GM06990 (cell line): ENCODE data around the gene CSAD.
"Not testable (repeated sequence)": the region's sequence is repeated elsewhere in the genome, so short reads cannot be mapped to it uniquely, and the experiment has no call there.

Experiments
- DNase-seq: peaks from one replicate; pipeline ENCODE4 v3.0.0-alpha.2; 2011; ENCODE audit not compliant: insufficient read length; ENCODE audit errors: extremely low read depth
- H3K27me3 ChIP-seq: replicated peaks from 2 replicates; pipeline ENCODE4 v1.6.0; 2011; ENCODE audit warnings: low read length; ENCODE audit not compliant: control insufficient read depth, insufficient read depth
- H3K36me3 ChIP-seq: 2 replicates; pipeline ENCODE4 v1.5.1; 2011; ENCODE audit warnings: low read length; ENCODE audit not compliant: control insufficient read depth, insufficient read depth
- H3K4me3 ChIP-seq: replicated peaks from 2 replicates; pipeline ENCODE4 v1.5.1; 2011; ENCODE audit warnings: low read depth, mild to moderate bottlenecking, control low read depth, low read length
- CTCF ChIP-seq: IDR thresholded peaks from 2 replicates; pipeline ENCODE4 v1.5.1; 2011; ENCODE audit warnings: low read length, control low read depth, mild to moderate bottlenecking, inconsistent platforms; ENCODE audit not compliant: insufficient read depth, poor library complexity, severe bottlenecking

CSAD gene

GRCh38 chr12:53170876-53171724 is 9.6 kb downstream of the CSAD start:
- Histone ChIP-seq H3K27me3 (no peaks in the 10 kb centered on the region), H3K4me3 (no peak overlapping the region), H3K36me3 (peaks cover 1% of the 10 kb centered on the region; the same call in 1 of the 2 replicates)
- DNase-seq = no peak
- TF ChIP-seq CTCF = no peak

GRCh38 chr12:53170215-53170614 is 10.5 kb downstream of the CSAD start:
- Histone ChIP-seq H3K36me3 (peaks cover 1% of the 10 kb centered on the region; the same call in 1 of the 2 replicates), H3K27me3 (no peaks in the 10 kb centered on the region), H3K4me3 (no peak overlapping the region)
- DNase-seq = no peak
- TF ChIP-seq CTCF = no peak

GRCh38 chr12:53169644-53170043 is 11.1 kb downstream of the CSAD start:
- H3K4me3 ChIP-seq = no peak overlapping the region
- peaks cover 1% of the 10 kb centered on the region; the same call in 1 of the 2 replicates for H3K36me3 ChIP-seq
- no peak for DNase-seq
- no peaks in the 10 kb centered on the region for H3K27me3 ChIP-seq
- TF ChIP-seq CTCF = no peak

GRCh38 chr12:53166837-53167236 is 13.9 kb downstream of the CSAD start:
- H3K36me3 ChIP-seq = peaks cover 1% of the 10 kb centered on the region; the same call in 1 of the 2 replicates
- no peak for DNase-seq
- no peak for TF ChIP-seq CTCF
- H3K27me3 ChIP-seq = no peaks in the 10 kb centered on the region
- no peak overlapping the region for H3K4me3 ChIP-seq

- H3K36me3 ChIP-seq = not testable (repeated sequence)
These were observed 17.7 kb downstream of the CSAD start for GRCh38 chr12:53163008-53163407.

GRCh38 chr12:53161119-53161911 is 19.4 kb downstream of the CSAD start:
- no peak for DNase-seq
- H3K36me3 ChIP-seq = no peaks in the 10 kb centered on the region; the same call in 1 of the 2 replicates
- no peak for TF ChIP-seq CTCF
- no peaks in the 10 kb centered on the region for H3K27me3 ChIP-seq
- H3K4me3 ChIP-seq = no peak overlapping the region

More at GRCh38 chr12:53163008-53163407, 17.7 kb downstream of the CSAD start:
- not testable (repeated sequence) for H3K4me3 ChIP-seq, DNase-seq, H3K27me3 ChIP-seq
